H9 (cell line): ENCODE data around the gene TRIM27. TPM values are rescaled to one million over a fixed set of nuclear protein-coding genes. Genes with fewer than 3 reads are reported as not detected.
A peak's percentile ranks its signal among the peaks of the same experiment; 100 is the strongest.

Experiments used
- DNase-seq: peaks from one replicate; pipeline ENCODE4 v3.0.0-alpha.2; 2017
- H2AFZ ChIP-seq: one replicate; pipeline ENCODE4 v1.6.1; 2013; ENCODE audit warnings: mild to moderate bottlenecking, low read length, control low read depth, moderate library complexity
- H2AK5ac ChIP-seq: 2 replicates; pipeline ENCODE4 v1.6.1; 2013; ENCODE audit warnings: low read length, control low read depth, mixed read lengths; ENCODE audit not compliant: insufficient read length
- H2BK120ac ChIP-seq: one replicate; pipeline ENCODE4 v1.6.1; 2013; ENCODE audit warnings: low read depth, mild to moderate bottlenecking, low read length, control low read depth, inconsistent platforms; ENCODE audit not compliant: poor library complexity, severe bottlenecking
- H2BK12ac ChIP-seq: 2 replicates; pipeline ENCODE4 v1.6.1; 2013; ENCODE audit warnings: low read length, control low read depth, mixed read lengths, low read depth; ENCODE audit not compliant: insufficient read length
- H2BK15ac ChIP-seq: 2 replicates; pipeline ENCODE4 v1.6.1; 2013; ENCODE audit warnings: low read depth, low read length, control low read depth
- H2BK20ac ChIP-seq: one replicate; pipeline ENCODE4 v1.6.1; 2013; ENCODE audit warnings: low read depth, mild to moderate bottlenecking, low read length, control low read depth, inconsistent platforms; ENCODE audit not compliant: poor library complexity, severe bottlenecking
- H2BK5ac ChIP-seq: 2 replicates; pipeline ENCODE4 v1.6.1; 2013; ENCODE audit warnings: low read length, control low read depth, mixed read lengths; ENCODE audit not compliant: insufficient read length
- H3K14ac ChIP-seq: 2 replicates; pipeline ENCODE4 v1.6.1; 2013; ENCODE audit warnings: low read length, control low read depth; ENCODE audit not compliant: insufficient read depth
- H3K18ac ChIP-seq: 2 replicates; pipeline ENCODE4 v1.6.1; 2013; ENCODE audit warnings: low read depth, mild to moderate bottlenecking, mixed read lengths, low read length, control low read depth; ENCODE audit not compliant: insufficient read length
- H3K23ac ChIP-seq: 2 replicates; pipeline ENCODE4 v1.6.1; 2013; ENCODE audit warnings: low read length, control low read depth, mixed read lengths, low read depth; ENCODE audit not compliant: insufficient read length
- H3K23me2 ChIP-seq: 2 replicates; pipeline ENCODE4 v1.6.1; 2013; ENCODE audit warnings: low read depth, mild to moderate bottlenecking, mixed read lengths, low read length, control low read depth; ENCODE audit not compliant: insufficient read length, poor library complexity, severe bottlenecking
- H3K27ac ChIP-seq: 2 replicates; pipeline ENCODE4 v1.5.1; 2013; ENCODE audit warnings: low read length, control low read depth, mixed read lengths, low read depth; ENCODE audit not compliant: insufficient read length
- H3K27me3 ChIP-seq: 2 replicates; pipeline ENCODE4 v1.6.1; 2013; ENCODE audit warnings: low read length, control low read depth, inconsistent platforms; ENCODE audit not compliant: insufficient read depth
- H3K4ac ChIP-seq: 2 replicates; pipeline ENCODE4 v1.6.1; 2013; ENCODE audit warnings: low read depth, mild to moderate bottlenecking, control low read depth, inconsistent platforms, low read length, moderate library complexity
- H3K4me1 ChIP-seq: 2 replicates; pipeline ENCODE4 v1.6.1; 2013; ENCODE audit warnings: low read length, control low read depth, inconsistent platforms; ENCODE audit not compliant: insufficient read depth
- H3K4me2 ChIP-seq: 2 replicates; pipeline ENCODE4 v1.6.1; 2013; ENCODE audit warnings: low read length, control low read depth, mixed read lengths; ENCODE audit not compliant: insufficient read length, insufficient read depth
- H3K56ac ChIP-seq: 2 replicates; pipeline ENCODE4 v1.6.1; 2013; ENCODE audit warnings: low read depth, mild to moderate bottlenecking, mixed read lengths, low read length, control low read depth; ENCODE audit not compliant: insufficient read length
- H3K79me1 ChIP-seq: 2 replicates; pipeline ENCODE4 v1.6.1; 2013; ENCODE audit warnings: low read depth, mild to moderate bottlenecking, moderate library complexity, low read length, control low read depth, inconsistent platforms; ENCODE audit not compliant: insufficient read depth, poor library complexity, severe bottlenecking
- H3K79me2 ChIP-seq: 2 replicates; pipeline ENCODE4 v1.6.1; 2013; ENCODE audit warnings: low read length, control low read depth, inconsistent platforms; ENCODE audit not compliant: insufficient read depth
- H3K9ac ChIP-seq: 2 replicates; pipeline ENCODE4 v1.6.1; 2013; ENCODE audit warnings: low read length, control low read depth, mixed read lengths; ENCODE audit not compliant: insufficient read length; ENCODE audit errors: extremely low read depth
- H3K9me3 ChIP-seq: one replicate; pipeline ENCODE4 v1.6.1; 2013; ENCODE audit warnings: low read depth, low read length, inconsistent platforms; ENCODE audit not compliant: control insufficient read depth
- H3T11ph ChIP-seq: one replicate; pipeline ENCODE4 v1.6.1; 2013; ENCODE audit warnings: mild to moderate bottlenecking, low read length, control low read depth, inconsistent platforms
- H4K20me1 ChIP-seq: one replicate; pipeline ENCODE4 v1.6.1; 2013; ENCODE audit not compliant: control insufficient read depth, insufficient read length, insufficient read depth
- H4K5ac ChIP-seq: 2 replicates; pipeline ENCODE4 v1.6.1; 2013; ENCODE audit warnings: low read depth, mild to moderate bottlenecking, mixed read lengths, low read length, control low read depth; ENCODE audit not compliant: insufficient read length
- H4K8ac ChIP-seq: replicated peaks from 2 replicates; pipeline ENCODE4 v1.6.1; 2013; ENCODE audit warnings: low read length, control low read depth, mixed read lengths, low read depth; ENCODE audit not compliant: insufficient read length
- H4K91ac ChIP-seq: 2 replicates; pipeline ENCODE4 v1.6.1; 2013; ENCODE audit warnings: low read depth, mild to moderate bottlenecking, moderate library complexity, mixed read lengths, low read length, control low read depth; ENCODE audit not compliant: insufficient read length
- H3K27ac Mint-ChIP-seq, 3 experiments: 2 replicates in 2 of 3; 3 replicates in 1 of 3; pipeline ENCODE4 v1.8.0; 2020 to 2021; ENCODE audit warnings: mixed read lengths in 3 of 3, mild to moderate bottlenecking in 1 of 3, moderate library complexity in 1 of 3
- H3K27me3 Mint-ChIP-seq: 2 replicates; pipeline ENCODE4 v1.8.0; 2021; ENCODE audit warnings: low read depth, mild to moderate bottlenecking, moderate library complexity, mixed read lengths
- H3K36me3 Mint-ChIP-seq, 3 experiments: 2 replicates in 2 of 3; 3 replicates in 1 of 3; pipeline ENCODE4 v1.8.0; 2020 to 2021; ENCODE audit warnings: low read depth in 3 of 3, mixed read lengths in 3 of 3; ENCODE audit not compliant: insufficient read depth in 1 of 3
- H3K4me1 Mint-ChIP-seq, 2 experiments: 2 replicates each; pipeline ENCODE4 v1.8.0; 2020; ENCODE audit warnings: mixed read lengths in 2 of 2
- H3K4me3 Mint-ChIP-seq, 2 experiments: 2 replicates in 1 of 2; 3 replicates in 1 of 2; pipeline ENCODE4 v1.8.0; 2020 to 2021; ENCODE audit warnings: mild to moderate bottlenecking in 2 of 2, mixed read lengths in 2 of 2, moderate library complexity in 1 of 2
- H3K9me3 Mint-ChIP-seq, 2 experiments: 2 replicates in 1 of 2; 3 replicates in 1 of 2; pipeline ENCODE4 v1.8.0; 2020; ENCODE audit warnings: mild to moderate bottlenecking in 2 of 2, mixed read lengths in 2 of 2, moderate library complexity in 1 of 2
- WGBS: extraction: QIAGEN DNeasy Blood & Tissue Kit; methylation state at CpG from one replicate; pipeline ENCODE4 v1.1.7; 2013; ENCODE audit warnings: missing lambda C conversion rate, low lambda C conversion rate, mixed read lengths; ENCODE audit not compliant: insufficient read length; ENCODE audit errors: extremely low coverage; 5-methylcytosine and 5-hydroxymethylcytosine counted together
- total RNA-seq: library from RNA; stranded (reverse); gene quantifications from 2 replicates; pipeline ENCODE4 v1.2.1, GENCODE V29; 2021
- TF ChIP-seq, protein P1 (sequence below): fragments of 200-600 bp; sonication (generic); conservative IDR thresholded peaks from 3 replicates; pipeline ENCODE4 v1.8.0; 2021; ENCODE audit warnings: antibody characterized with exemption, mild to moderate bottlenecking

Gene TRIM27
- total RNA-seq, 1 experiment from 2014 or later: 98.2 TPM

DNA sequence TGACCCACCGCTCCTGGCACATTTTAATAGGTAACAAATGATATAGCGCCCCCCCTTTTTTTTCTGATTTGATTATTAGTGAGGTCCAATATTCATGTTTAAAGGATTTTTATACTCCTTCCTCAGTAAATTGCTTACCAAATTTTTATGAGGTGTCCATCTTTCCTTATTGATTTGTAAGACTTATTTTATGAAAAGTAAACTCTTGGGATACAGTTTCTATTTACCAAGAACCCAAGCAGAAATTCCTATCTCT, 25.1 kb downstream of the TRIM27 start:
- Histone ChIP-seq H3K18ac (no peak overlapping the region), H4K8ac (no peak overlapping the region), H2BK12ac (no peak overlapping the region), H2BK120ac (no peak overlapping the region), H3K4me1 (no peaks in the 10 kb centered on the region), H4K20me1 (no peaks in the 10 kb centered on the region), H3K9me3 (no peaks in the 10 kb centered on the region), H2BK20ac (no peak overlapping the region), H3K27ac (no peak overlapping the region), H3K14ac (no peak overlapping the region), H2BK15ac (no peak overlapping the region), H3K4me2 (no peak overlapping the region), H3K23ac (no peak overlapping the region), H3K79me2 (no peaks in the 10 kb centered on the region), H3K9ac (no peak overlapping the region), H3K56ac (no peak overlapping the region), H2AK5ac (no peak overlapping the region), H3K23me2 (peaks cover 9% of the 10 kb centered on the region), H2AFZ (no peak overlapping the region), H3K4ac (no peak overlapping the region), H3K79me1 (no peaks in the 10 kb centered on the region), H4K5ac (no peak overlapping the region), H3T11ph (no peak overlapping the region), H4K91ac (no peak overlapping the region), H2BK5ac (no peak overlapping the region), H3K27me3 (no peaks in the 10 kb centered on the region)
- no CpG with 5 or more reads among the region's 2 CpGs for WGBS
- Mint-ChIP-seq H3K27ac (no peak overlapping the region), H3K4me1 (peaks cover 4 to 5% of the 10 kb centered on the region in 2 experiments; a peak in 3 of 4 replicates), H3K4me3 (peak overlapping the region; percentile 65 to 96), H3K36me3 (peaks cover 12 to 38% (median 21%) of the 10 kb centered on the region in 3 experiments), H3K27me3 (peaks cover 4% of the 10 kb centered on the region; the same call in 1 of the 2 replicates), H3K9me3 (peaks cover 3 to 5% of the 10 kb centered on the region in 2 experiments; a peak in 3 of 5 replicates)
- DNase-seq: no peak
- TF ChIP-seq, protein P1, sequence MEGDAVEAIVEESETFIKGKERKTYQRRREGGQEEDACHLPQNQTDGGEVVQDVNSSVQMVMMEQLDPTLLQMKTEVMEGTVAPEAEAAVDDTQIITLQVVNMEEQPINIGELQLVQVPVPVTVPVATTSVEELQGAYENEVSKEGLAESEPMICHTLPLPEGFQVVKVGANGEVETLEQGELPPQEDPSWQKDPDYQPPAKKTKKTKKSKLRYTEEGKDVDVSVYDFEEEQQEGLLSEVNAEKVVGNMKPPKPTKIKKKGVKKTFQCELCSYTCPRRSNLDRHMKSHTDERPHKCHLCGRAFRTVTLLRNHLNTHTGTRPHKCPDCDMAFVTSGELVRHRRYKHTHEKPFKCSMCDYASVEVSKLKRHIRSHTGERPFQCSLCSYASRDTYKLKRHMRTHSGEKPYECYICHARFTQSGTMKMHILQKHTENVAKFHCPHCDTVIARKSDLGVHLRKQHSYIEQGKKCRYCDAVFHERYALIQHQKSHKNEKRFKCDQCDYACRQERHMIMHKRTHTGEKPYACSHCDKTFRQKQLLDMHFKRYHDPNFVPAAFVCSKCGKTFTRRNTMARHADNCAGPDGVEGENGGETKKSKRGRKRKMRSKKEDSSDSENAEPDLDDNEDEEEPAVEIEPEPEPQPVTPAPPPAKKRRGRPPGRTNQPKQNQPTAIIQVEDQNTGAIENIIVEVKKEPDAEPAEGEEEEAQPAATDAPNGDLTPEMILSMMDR: no peak
